ENCODE data around the gene PPIF.
"Not testable (repeated sequence)": the region's sequence is repeated elsewhere in the genome, so short reads cannot be mapped to it uniquely, and the experiment has no call there.

GRCh38 chr10:79337783-79338469 lies 9.3 kb upstream of the PPIF start:
- TF ChIP-seq CTCF, POLR2A (IDR thresholded peaks at IDR 0.05): not testable (repeated sequence)
